Measurements from ENCODE around the gene PDE7B.

Gene PDE7B

DNA sequence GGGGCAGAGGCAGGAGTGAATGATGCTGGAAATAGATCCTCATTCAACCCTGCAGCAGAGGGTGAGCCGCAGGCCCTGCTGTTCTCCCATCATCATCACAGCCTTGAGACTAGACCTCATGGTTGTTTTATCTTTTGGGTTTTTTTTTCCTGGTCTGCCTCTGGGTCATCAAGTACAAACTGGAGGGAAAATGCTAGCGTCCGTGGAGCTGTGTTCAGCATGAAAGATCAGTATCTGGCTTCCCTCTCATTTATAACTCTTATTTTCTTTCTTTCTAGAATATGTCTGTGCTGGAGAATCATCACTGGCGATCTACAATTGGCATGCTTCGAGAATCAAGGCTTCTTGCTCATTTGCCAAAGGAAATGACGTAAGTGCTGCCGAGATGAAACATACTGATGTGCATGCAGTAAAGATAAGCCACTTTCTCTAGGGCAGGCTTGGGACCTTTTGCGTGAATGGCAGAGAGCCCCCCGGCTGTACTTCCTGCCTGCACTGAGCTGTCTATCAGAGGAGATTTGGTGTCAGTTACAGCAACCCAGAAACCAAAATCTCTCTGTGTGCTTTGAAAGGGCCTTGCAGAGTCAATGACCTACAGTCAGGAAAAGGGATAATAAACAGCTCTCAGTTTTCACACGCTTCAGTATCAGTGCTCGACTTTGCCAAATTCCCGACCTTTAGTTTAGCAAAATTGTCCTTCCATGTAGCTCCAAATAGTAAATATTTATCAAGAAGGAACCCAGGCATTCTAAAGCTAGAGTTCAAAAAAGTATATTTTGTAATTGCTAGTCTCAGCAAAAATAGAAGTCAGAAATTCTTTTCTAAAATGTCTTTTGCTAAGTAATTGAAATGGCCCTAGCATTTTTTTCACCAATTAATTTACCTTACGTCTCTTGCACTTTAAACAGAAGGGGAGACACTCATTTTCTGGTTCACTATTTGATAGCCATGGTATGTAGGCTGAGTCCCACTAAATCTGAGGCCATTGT lies 322.3 kb downstream of the PDE7B start:
- Histone ChIP-seq H3K27me3 (ENCODE audit: control insufficient read depth in 1 of 2, insufficient read depth in 2 of 2, low read length in 2 of 2) (no peaks in the 10 kb centered on the region), H3K27ac (ENCODE audit: low read depth, low read length) (peak overlapping the region; percentile 6), H3K36me3 (ENCODE audit: control insufficient read depth in 1 of 2, insufficient read depth in 2 of 2, low read length in 2 of 2) (no peaks in the 10 kb centered on the region), H3K9ac (ENCODE audit: low read depth in 1 of 2, low read length in 2 of 2) (no peak overlapping the region), H3K4me3 (ENCODE audit: low read depth in 1 of 2, low read length in 2 of 2) (no peak overlapping the region), H3K4me1 (ENCODE audit: control insufficient read depth in 1 of 2, insufficient read depth in 2 of 2, low read length in 2 of 2) (no peaks in the 10 kb centered on the region), H3K9me3 (ENCODE audit: control insufficient read depth in 1 of 2, low read length in 2 of 2) (no peaks in the 10 kb centered on the region)

DNA sequence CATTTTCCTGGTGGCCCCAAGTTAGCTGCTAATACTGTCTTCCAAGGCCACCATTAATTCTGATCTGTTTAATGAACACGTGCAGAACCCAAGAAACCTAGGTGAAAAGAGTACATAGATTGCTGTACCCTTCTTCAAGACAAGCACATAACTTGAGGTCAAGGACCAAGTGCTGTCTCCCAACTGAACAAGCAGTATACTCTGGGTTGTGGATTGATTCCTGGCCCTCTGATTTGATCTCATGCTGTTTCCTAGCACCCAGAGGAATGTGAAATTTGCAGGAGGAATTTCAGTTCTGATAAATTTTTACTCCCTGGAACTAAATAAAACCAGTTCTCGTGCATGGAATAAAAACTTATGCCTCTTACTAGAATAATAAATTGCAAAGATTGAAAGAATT lies 323.0 kb downstream of the PDE7B start:
- no peaks in the 10 kb centered on the region for H3K36me3 ChIP-seq (ENCODE audit: control insufficient read depth in 1 of 2, insufficient read depth in 2 of 2, low read length in 2 of 2)
- H3K9ac ChIP-seq (ENCODE audit: low read depth in 1 of 2, low read length in 2 of 2): no peak overlapping the region
- no peak overlapping the region for H3K27ac ChIP-seq (ENCODE audit: low read depth, low read length)
- no peaks in the 10 kb centered on the region for H3K9me3 ChIP-seq (ENCODE audit: control insufficient read depth in 1 of 2, low read length in 2 of 2)
- no peak overlapping the region for H3K4me3 ChIP-seq (ENCODE audit: low read depth in 1 of 2, low read length in 2 of 2)
- no peaks in the 10 kb centered on the region for H3K4me1 ChIP-seq (ENCODE audit: control insufficient read depth in 1 of 2, insufficient read depth in 2 of 2, low read length in 2 of 2)
- no peaks in the 10 kb centered on the region for H3K27me3 ChIP-seq (ENCODE audit: control insufficient read depth in 1 of 2, insufficient read depth in 2 of 2, low read length in 2 of 2)

DNA sequence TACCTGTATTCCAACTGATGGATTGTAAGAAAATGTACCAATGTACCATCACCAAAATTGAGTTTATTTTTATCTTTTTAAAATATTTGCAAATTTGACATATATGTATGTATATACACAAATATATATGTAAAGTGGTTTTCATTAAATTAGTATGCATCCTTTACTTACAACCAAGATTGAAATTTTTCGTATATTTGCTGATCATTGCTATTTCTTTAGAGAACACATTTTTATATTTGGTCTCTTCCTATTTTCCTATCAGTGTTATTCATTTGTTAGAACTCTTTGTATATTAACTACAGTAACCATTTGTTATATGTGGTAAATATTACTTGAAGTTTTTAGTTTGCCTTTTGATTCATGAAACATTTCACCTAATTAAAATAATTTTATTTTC lies 324.4 kb downstream of the PDE7B start:
- Histone ChIP-seq H3K4me1 (ENCODE audit: control insufficient read depth in 1 of 2, insufficient read depth in 2 of 2, low read length in 2 of 2) (no peaks in the 10 kb centered on the region), H3K36me3 (ENCODE audit: control insufficient read depth in 1 of 2, insufficient read depth in 2 of 2, low read length in 2 of 2) (no peaks in the 10 kb centered on the region), H3K9me3 (ENCODE audit: control insufficient read depth in 1 of 2, low read length in 2 of 2) (no peaks in the 10 kb centered on the region), H3K27me3 (ENCODE audit: control insufficient read depth in 1 of 2, insufficient read depth in 2 of 2, low read length in 2 of 2) (no peaks in the 10 kb centered on the region), H3K4me3 (ENCODE audit: low read depth in 1 of 2, low read length in 2 of 2) (no peak overlapping the region), H3K27ac (ENCODE audit: low read depth, low read length) (no peak overlapping the region), H3K9ac (ENCODE audit: low read depth in 1 of 2, low read length in 2 of 2) (no peak overlapping the region)

DNA sequence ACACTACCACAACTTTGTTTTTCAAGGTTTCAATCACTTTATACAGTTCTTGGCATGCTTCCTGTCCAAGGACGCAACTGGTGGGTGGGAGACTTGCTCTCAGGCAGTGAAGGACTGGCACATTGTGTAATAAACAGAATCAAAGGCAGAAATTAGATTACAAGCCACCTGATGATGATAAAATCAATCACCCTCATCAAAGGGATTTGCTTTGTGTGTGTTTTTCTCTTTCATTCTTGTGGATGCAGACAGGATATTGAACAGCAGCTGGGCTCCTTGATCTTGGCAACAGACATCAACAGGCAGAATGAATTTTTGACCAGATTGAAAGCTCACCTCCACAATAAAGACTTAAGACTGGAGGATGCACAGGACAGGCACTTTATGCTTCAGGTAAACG lies 327.2 kb downstream of the PDE7B start:
- no peak overlapping the region for H3K4me3 ChIP-seq (ENCODE audit: low read depth in 1 of 2, low read length in 2 of 2)
- H3K27ac ChIP-seq (ENCODE audit: low read depth, low read length): no peak overlapping the region
- no peaks in the 10 kb centered on the region for H3K36me3 ChIP-seq (ENCODE audit: control insufficient read depth in 1 of 2, insufficient read depth in 2 of 2, low read length in 2 of 2)
- no peaks in the 10 kb centered on the region for H3K27me3 ChIP-seq (ENCODE audit: control insufficient read depth in 1 of 2, insufficient read depth in 2 of 2, low read length in 2 of 2)
- no peaks in the 10 kb centered on the region for H3K9me3 ChIP-seq (ENCODE audit: control insufficient read depth in 1 of 2, low read length in 2 of 2)
- H3K4me1 ChIP-seq (ENCODE audit: control insufficient read depth in 1 of 2, insufficient read depth in 2 of 2, low read length in 2 of 2): no peaks in the 10 kb centered on the region
- H3K9ac ChIP-seq (ENCODE audit: low read depth in 1 of 2, low read length in 2 of 2): no peak overlapping the region

DNA sequence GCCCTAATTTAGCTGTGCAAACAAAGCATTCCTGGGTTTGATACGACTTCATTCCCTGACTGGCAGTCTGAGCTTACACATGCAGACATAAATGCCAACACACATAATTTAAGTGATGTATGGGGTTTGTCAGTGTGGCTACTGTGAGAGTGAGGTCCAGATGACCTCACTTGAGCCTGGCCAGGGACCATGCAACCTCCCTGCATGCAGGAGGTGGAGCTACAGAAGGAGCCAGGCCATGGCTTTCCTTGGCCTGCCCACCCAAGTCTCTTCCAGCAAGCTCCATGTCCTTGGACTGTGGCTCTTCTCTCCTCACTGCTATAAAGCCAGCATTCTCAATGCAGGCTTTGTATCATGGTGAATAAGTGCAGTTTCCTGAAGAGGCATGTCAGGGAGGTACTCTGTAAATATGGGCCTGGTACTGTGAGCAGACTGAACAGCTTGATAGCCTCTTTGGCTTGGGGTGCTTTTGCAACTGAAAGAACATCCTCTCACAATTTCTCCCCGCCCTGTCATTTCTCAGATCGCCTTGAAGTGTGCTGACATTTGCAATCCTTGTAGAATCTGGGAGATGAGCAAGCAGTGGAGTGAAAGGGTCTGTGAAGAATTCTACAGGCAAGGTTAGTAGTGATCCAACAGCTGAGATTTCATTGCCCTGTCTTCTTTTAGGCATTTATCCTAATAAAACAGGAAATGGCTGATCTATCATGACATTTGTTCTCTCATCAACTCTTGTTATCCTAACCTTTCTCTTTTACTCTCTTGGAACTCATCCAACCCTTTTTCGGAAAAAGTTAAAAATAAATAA lies 329.4 kb downstream of the PDE7B start:
- Histone ChIP-seq H3K27ac (ENCODE audit: low read depth, low read length) (no peak overlapping the region), H3K27me3 (ENCODE audit: control insufficient read depth in 1 of 2, insufficient read depth in 2 of 2, low read length in 2 of 2) (no peaks in the 10 kb centered on the region), H3K4me1 (ENCODE audit: control insufficient read depth in 1 of 2, insufficient read depth in 2 of 2, low read length in 2 of 2) (no peaks in the 10 kb centered on the region), H3K4me3 (ENCODE audit: low read depth in 1 of 2, low read length in 2 of 2) (no peak overlapping the region), H3K36me3 (ENCODE audit: control insufficient read depth in 1 of 2, insufficient read depth in 2 of 2, low read length in 2 of 2) (no peaks in the 10 kb centered on the region), H3K9me3 (ENCODE audit: control insufficient read depth in 1 of 2, low read length in 2 of 2) (no peaks in the 10 kb centered on the region), H3K9ac (ENCODE audit: low read depth in 1 of 2, low read length in 2 of 2) (no peak overlapping the region)

DNA sequence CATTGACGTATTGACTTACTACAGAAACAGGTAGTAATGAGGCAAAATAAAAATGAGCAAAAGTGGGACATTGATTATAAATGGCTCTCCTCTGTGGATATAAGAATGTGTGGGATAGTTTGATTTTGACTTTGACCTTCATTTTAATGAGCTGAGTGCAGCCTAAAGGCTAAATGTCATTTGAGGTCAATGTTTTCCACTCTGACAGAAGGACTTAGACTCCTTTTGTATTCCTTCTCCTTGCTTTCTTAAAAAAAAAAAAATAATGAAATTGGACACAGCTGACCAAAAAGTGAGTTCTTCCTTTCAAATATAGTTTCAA lies 330.0 kb downstream of the PDE7B start:
- no peaks in the 10 kb centered on the region for H3K9me3 ChIP-seq (ENCODE audit: control insufficient read depth in 1 of 2, low read length in 2 of 2)
- H3K36me3 ChIP-seq (ENCODE audit: control insufficient read depth in 1 of 2, insufficient read depth in 2 of 2, low read length in 2 of 2): no peaks in the 10 kb centered on the region
- no peaks in the 10 kb centered on the region for H3K4me1 ChIP-seq (ENCODE audit: control insufficient read depth in 1 of 2, insufficient read depth in 2 of 2, low read length in 2 of 2)
- H3K27me3 ChIP-seq (ENCODE audit: control insufficient read depth in 1 of 2, insufficient read depth in 2 of 2, low read length in 2 of 2): no peaks in the 10 kb centered on the region
- no peak overlapping the region for H3K4me3 ChIP-seq (ENCODE audit: low read depth in 1 of 2, low read length in 2 of 2)
- no peak overlapping the region for H3K9ac ChIP-seq (ENCODE audit: low read depth in 1 of 2, low read length in 2 of 2)
- no peak overlapping the region for H3K27ac ChIP-seq (ENCODE audit: low read depth, low read length)

DNA sequence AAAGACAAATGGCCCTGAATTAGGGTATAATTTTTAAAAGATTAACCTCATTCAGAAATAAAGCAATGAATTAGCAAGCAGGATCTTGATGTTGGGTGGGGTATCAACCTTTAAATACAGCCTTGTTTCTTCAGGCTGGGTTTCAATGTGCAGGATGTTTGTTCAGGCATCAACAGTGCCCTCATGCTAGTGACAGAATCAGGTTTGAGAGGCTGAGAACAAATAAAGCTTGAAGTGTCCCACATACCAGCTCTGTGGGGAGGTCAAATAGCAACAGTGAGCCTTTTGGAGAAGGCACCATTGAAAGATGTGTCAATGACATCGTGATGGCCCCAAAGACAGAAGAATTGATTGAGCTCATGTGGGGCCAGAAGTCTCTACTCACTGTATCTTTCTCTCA lies 330.4 kb downstream of the PDE7B start:
- Histone ChIP-seq H3K36me3 (ENCODE audit: control insufficient read depth in 1 of 2, insufficient read depth in 2 of 2, low read length in 2 of 2) (no peaks in the 10 kb centered on the region), H3K27ac (ENCODE audit: low read depth, low read length) (no peak overlapping the region), H3K4me1 (ENCODE audit: control insufficient read depth in 1 of 2, insufficient read depth in 2 of 2, low read length in 2 of 2) (no peaks in the 10 kb centered on the region), H3K27me3 (ENCODE audit: control insufficient read depth in 1 of 2, insufficient read depth in 2 of 2, low read length in 2 of 2) (no peaks in the 10 kb centered on the region), H3K9ac (ENCODE audit: low read depth in 1 of 2, low read length in 2 of 2) (no peak overlapping the region), H3K9me3 (ENCODE audit: control insufficient read depth in 1 of 2, low read length in 2 of 2) (no peaks in the 10 kb centered on the region), H3K4me3 (ENCODE audit: low read depth in 1 of 2, low read length in 2 of 2) (no peak overlapping the region)

DNA sequence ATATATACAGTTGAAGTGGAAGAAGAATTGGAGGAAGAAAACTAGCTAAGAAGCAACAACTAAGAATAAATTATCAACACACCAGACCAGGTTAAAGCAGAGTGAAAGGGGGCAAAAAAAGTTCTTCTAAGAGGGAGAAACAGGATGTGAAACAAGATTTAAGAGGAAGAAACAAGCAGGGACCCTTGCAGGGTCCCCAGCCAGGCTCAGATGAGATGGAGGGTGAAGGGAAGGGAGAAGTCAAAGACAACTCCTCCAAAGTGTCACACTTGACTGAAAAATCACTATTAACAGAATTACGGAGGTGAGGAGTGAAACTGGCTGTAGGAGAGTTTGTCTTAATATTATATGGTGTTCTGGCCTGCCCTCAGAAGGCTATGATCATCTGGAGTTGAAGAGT lies 333.2 kb downstream of the PDE7B start:
- Histone ChIP-seq H3K4me1 (ENCODE audit: control insufficient read depth in 1 of 2, insufficient read depth in 2 of 2, low read length in 2 of 2) (no peaks in the 10 kb centered on the region), H3K27me3 (ENCODE audit: control insufficient read depth in 1 of 2, insufficient read depth in 2 of 2, low read length in 2 of 2) (no peaks in the 10 kb centered on the region), H3K36me3 (ENCODE audit: control insufficient read depth in 1 of 2, insufficient read depth in 2 of 2, low read length in 2 of 2) (no peaks in the 10 kb centered on the region)

DNA sequence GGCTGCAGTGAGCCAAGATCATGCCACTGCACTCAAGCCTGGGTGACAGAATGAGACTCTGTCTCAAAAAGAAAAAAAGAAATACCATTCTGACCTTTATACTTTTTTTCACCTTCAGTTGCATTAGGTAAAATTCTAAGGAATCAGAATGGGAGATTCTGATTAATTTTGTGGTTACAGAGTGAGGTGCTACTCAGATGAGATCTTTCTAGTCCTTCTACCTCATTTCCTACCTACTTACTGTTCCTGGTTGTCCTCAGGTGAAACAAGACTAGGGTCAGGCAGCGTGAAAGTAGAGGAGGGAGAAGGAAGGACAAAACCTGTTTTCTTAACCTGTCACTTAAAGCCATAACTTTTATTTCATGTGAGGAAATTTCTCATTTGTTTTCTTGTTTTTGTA lies 334.9 kb downstream of the PDE7B start:
- no peaks in the 10 kb centered on the region for H3K9me3 ChIP-seq (ENCODE audit: control insufficient read depth in 1 of 2, low read length in 2 of 2)
- H3K27ac ChIP-seq (ENCODE audit: low read depth, low read length): no peak overlapping the region
- H3K27me3 ChIP-seq (ENCODE audit: control insufficient read depth in 1 of 2, insufficient read depth in 2 of 2, low read length in 2 of 2): no peaks in the 10 kb centered on the region
- H3K36me3 ChIP-seq (ENCODE audit: control insufficient read depth in 1 of 2, insufficient read depth in 2 of 2, low read length in 2 of 2): no peaks in the 10 kb centered on the region
- no peak overlapping the region for H3K9ac ChIP-seq (ENCODE audit: low read depth in 1 of 2, low read length in 2 of 2)
- peaks cover 4 to 7% of the 10 kb centered on the region in 2 donors for H3K4me1 ChIP-seq (ENCODE audit: control insufficient read depth in 1 of 2, insufficient read depth in 2 of 2, low read length in 2 of 2)
- no peak overlapping the region for H3K4me3 ChIP-seq (ENCODE audit: low read depth in 1 of 2, low read length in 2 of 2)

More for the DNA sequence above, 333.2 kb downstream of the PDE7B start:
- no peak overlapping the region for H3K27ac ChIP-seq (ENCODE audit: low read depth, low read length)
- no peak overlapping the region for H3K9ac ChIP-seq (ENCODE audit: low read depth in 1 of 2, low read length in 2 of 2)
- H3K9me3 ChIP-seq (ENCODE audit: control insufficient read depth in 1 of 2, low read length in 2 of 2): no peaks in the 10 kb centered on the region
- no peak overlapping the region for H3K4me3 ChIP-seq (ENCODE audit: low read depth in 1 of 2, low read length in 2 of 2)

DNA sequence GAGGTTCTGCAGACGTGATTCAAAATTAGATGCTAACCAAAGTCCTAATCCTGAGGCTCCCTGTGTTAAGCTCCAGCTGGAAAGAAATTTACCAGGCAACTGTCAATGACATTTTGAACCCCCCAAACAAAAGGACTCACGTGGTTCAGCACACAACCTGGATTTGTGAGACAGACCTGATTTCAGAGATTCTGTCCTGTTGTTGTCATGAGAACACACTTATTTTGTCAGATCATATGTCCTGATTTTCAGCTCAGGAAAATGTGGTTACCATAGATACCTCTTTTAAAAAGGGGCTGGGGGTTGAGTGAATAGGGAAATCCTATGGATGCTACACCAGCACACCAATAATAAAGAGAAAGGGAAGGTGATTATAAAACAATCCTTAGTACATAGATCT lies 337.0 kb downstream of the PDE7B start:
- Histone ChIP-seq H3K9me3 (ENCODE audit: control insufficient read depth in 1 of 2, low read length in 2 of 2) (no peaks in the 10 kb centered on the region), H3K4me1 (ENCODE audit: control insufficient read depth in 1 of 2, insufficient read depth in 2 of 2, low read length in 2 of 2) (peaks cover 4 to 7% of the 10 kb centered on the region in 2 donors), H3K27me3 (ENCODE audit: control insufficient read depth in 1 of 2, insufficient read depth in 2 of 2, low read length in 2 of 2) (no peaks in the 10 kb centered on the region), H3K27ac (ENCODE audit: low read depth, low read length) (no peak overlapping the region), H3K36me3 (ENCODE audit: control insufficient read depth in 1 of 2, insufficient read depth in 2 of 2, low read length in 2 of 2) (peaks cover 0 to 2% of the 10 kb centered on the region in 2 donors), H3K9ac (ENCODE audit: low read depth in 1 of 2, low read length in 2 of 2) (no peak overlapping the region), H3K4me3 (ENCODE audit: low read depth in 1 of 2, low read length in 2 of 2) (no peak overlapping the region)

Measured in duodenal mucosa (tissue), 2 donors.